Erythroblast (primary cell): Measurements from ENCODE around the gene UBL7.

Experiments
- GATA1 ChIP-seq: IDR thresholded peaks from 2 replicates; pipeline ENCODE4 v1.6.1; 2011; ENCODE audit warnings: low read depth, mild to moderate bottlenecking, control low read depth, low read length, moderate library complexity
- POLR2A ChIP-seq: IDR thresholded peaks from 2 replicates; pipeline ENCODE4 v1.6.1; 2011; ENCODE audit warnings: mild to moderate bottlenecking, low read length

GRCh38 chr15:74504418-74504817, 43.5 kb upstream of the UBL7 start:
- no peak for TF ChIP-seq POLR2A
- TF ChIP-seq GATA1, result no peak
